H9 (cell line): ENCODE measurements around the gene CSMD2. TPM values are rescaled to one million over a fixed set of nuclear protein-coding genes. Genes with fewer than 3 reads are reported as not detected.

Source experiments
- DNase-seq: peaks from one replicate; pipeline ENCODE4 v3.0.0-alpha.2; 2017
- H2AFZ ChIP-seq: one replicate; pipeline ENCODE4 v1.6.1; 2013; ENCODE audit warnings: mild to moderate bottlenecking, low read length, control low read depth, moderate library complexity
- H2AK5ac ChIP-seq: 2 replicates; pipeline ENCODE4 v1.6.1; 2013; ENCODE audit warnings: low read length, control low read depth, mixed read lengths; ENCODE audit not compliant: insufficient read length
- H2BK120ac ChIP-seq: one replicate; pipeline ENCODE4 v1.6.1; 2013; ENCODE audit warnings: low read depth, mild to moderate bottlenecking, low read length, control low read depth, inconsistent platforms; ENCODE audit not compliant: poor library complexity, severe bottlenecking
- H2BK12ac ChIP-seq: 2 replicates; pipeline ENCODE4 v1.6.1; 2013; ENCODE audit warnings: low read length, control low read depth, mixed read lengths, low read depth; ENCODE audit not compliant: insufficient read length
- H2BK15ac ChIP-seq: 2 replicates; pipeline ENCODE4 v1.6.1; 2013; ENCODE audit warnings: low read depth, low read length, control low read depth
- H2BK20ac ChIP-seq: one replicate; pipeline ENCODE4 v1.6.1; 2013; ENCODE audit warnings: low read depth, mild to moderate bottlenecking, low read length, control low read depth, inconsistent platforms; ENCODE audit not compliant: poor library complexity, severe bottlenecking
- H2BK5ac ChIP-seq: 2 replicates; pipeline ENCODE4 v1.6.1; 2013; ENCODE audit warnings: low read length, control low read depth, mixed read lengths; ENCODE audit not compliant: insufficient read length
- H3K14ac ChIP-seq: 2 replicates; pipeline ENCODE4 v1.6.1; 2013; ENCODE audit warnings: low read length, control low read depth; ENCODE audit not compliant: insufficient read depth
- H3K18ac ChIP-seq: 2 replicates; pipeline ENCODE4 v1.6.1; 2013; ENCODE audit warnings: low read depth, mild to moderate bottlenecking, mixed read lengths, low read length, control low read depth; ENCODE audit not compliant: insufficient read length
- H3K23ac ChIP-seq: 2 replicates; pipeline ENCODE4 v1.6.1; 2013; ENCODE audit warnings: low read length, control low read depth, mixed read lengths, low read depth; ENCODE audit not compliant: insufficient read length
- H3K23me2 ChIP-seq: 2 replicates; pipeline ENCODE4 v1.6.1; 2013; ENCODE audit warnings: low read depth, mild to moderate bottlenecking, mixed read lengths, low read length, control low read depth; ENCODE audit not compliant: insufficient read length, poor library complexity, severe bottlenecking
- H3K27ac ChIP-seq: 2 replicates; pipeline ENCODE4 v1.5.1; 2013; ENCODE audit warnings: low read length, control low read depth, mixed read lengths, low read depth; ENCODE audit not compliant: insufficient read length
- H3K27me3 ChIP-seq: 2 replicates; pipeline ENCODE4 v1.6.1; 2013; ENCODE audit warnings: low read length, control low read depth, inconsistent platforms; ENCODE audit not compliant: insufficient read depth
- H3K4ac ChIP-seq: 2 replicates; pipeline ENCODE4 v1.6.1; 2013; ENCODE audit warnings: low read depth, mild to moderate bottlenecking, control low read depth, inconsistent platforms, low read length, moderate library complexity
- H3K4me1 ChIP-seq: 2 replicates; pipeline ENCODE4 v1.6.1; 2013; ENCODE audit warnings: low read length, control low read depth, inconsistent platforms; ENCODE audit not compliant: insufficient read depth
- H3K4me2 ChIP-seq: 2 replicates; pipeline ENCODE4 v1.6.1; 2013; ENCODE audit warnings: low read length, control low read depth, mixed read lengths; ENCODE audit not compliant: insufficient read length, insufficient read depth
- H3K56ac ChIP-seq: 2 replicates; pipeline ENCODE4 v1.6.1; 2013; ENCODE audit warnings: low read depth, mild to moderate bottlenecking, mixed read lengths, low read length, control low read depth; ENCODE audit not compliant: insufficient read length
- H3K79me1 ChIP-seq: 2 replicates; pipeline ENCODE4 v1.6.1; 2013; ENCODE audit warnings: low read depth, mild to moderate bottlenecking, moderate library complexity, low read length, control low read depth, inconsistent platforms; ENCODE audit not compliant: insufficient read depth, poor library complexity, severe bottlenecking
- H3K79me2 ChIP-seq: 2 replicates; pipeline ENCODE4 v1.6.1; 2013; ENCODE audit warnings: low read length, control low read depth, inconsistent platforms; ENCODE audit not compliant: insufficient read depth
- H3K9ac ChIP-seq: 2 replicates; pipeline ENCODE4 v1.6.1; 2013; ENCODE audit warnings: low read length, control low read depth, mixed read lengths; ENCODE audit not compliant: insufficient read length; ENCODE audit errors: extremely low read depth
- H3K9me3 ChIP-seq: one replicate; pipeline ENCODE4 v1.6.1; 2013; ENCODE audit warnings: low read depth, low read length, inconsistent platforms; ENCODE audit not compliant: control insufficient read depth
- H3T11ph ChIP-seq: one replicate; pipeline ENCODE4 v1.6.1; 2013; ENCODE audit warnings: mild to moderate bottlenecking, low read length, control low read depth, inconsistent platforms
- H4K20me1 ChIP-seq: one replicate; pipeline ENCODE4 v1.6.1; 2013; ENCODE audit not compliant: control insufficient read depth, insufficient read length, insufficient read depth
- H4K5ac ChIP-seq: 2 replicates; pipeline ENCODE4 v1.6.1; 2013; ENCODE audit warnings: low read depth, mild to moderate bottlenecking, mixed read lengths, low read length, control low read depth; ENCODE audit not compliant: insufficient read length
- H4K8ac ChIP-seq: replicated peaks from 2 replicates; pipeline ENCODE4 v1.6.1; 2013; ENCODE audit warnings: low read length, control low read depth, mixed read lengths, low read depth; ENCODE audit not compliant: insufficient read length
- H4K91ac ChIP-seq: 2 replicates; pipeline ENCODE4 v1.6.1; 2013; ENCODE audit warnings: low read depth, mild to moderate bottlenecking, moderate library complexity, mixed read lengths, low read length, control low read depth; ENCODE audit not compliant: insufficient read length
- H3K27ac Mint-ChIP-seq, 3 experiments: 2 replicates in 2 of 3; 3 replicates in 1 of 3; pipeline ENCODE4 v1.8.0; 2020 to 2021; ENCODE audit warnings: mixed read lengths in 3 of 3, mild to moderate bottlenecking in 1 of 3, moderate library complexity in 1 of 3
- H3K27me3 Mint-ChIP-seq: 2 replicates; pipeline ENCODE4 v1.8.0; 2021; ENCODE audit warnings: low read depth, mild to moderate bottlenecking, moderate library complexity, mixed read lengths
- H3K36me3 Mint-ChIP-seq, 3 experiments: 2 replicates in 2 of 3; 3 replicates in 1 of 3; pipeline ENCODE4 v1.8.0; 2020 to 2021; ENCODE audit warnings: low read depth in 3 of 3, mixed read lengths in 3 of 3; ENCODE audit not compliant: insufficient read depth in 1 of 3
- H3K4me1 Mint-ChIP-seq, 2 experiments: 2 replicates each; pipeline ENCODE4 v1.8.0; 2020; ENCODE audit warnings: mixed read lengths in 2 of 2
- H3K4me3 Mint-ChIP-seq, 2 experiments: 2 replicates in 1 of 2; 3 replicates in 1 of 2; pipeline ENCODE4 v1.8.0; 2020 to 2021; ENCODE audit warnings: mild to moderate bottlenecking in 2 of 2, mixed read lengths in 2 of 2, moderate library complexity in 1 of 2
- H3K9me3 Mint-ChIP-seq, 2 experiments: 2 replicates in 1 of 2; 3 replicates in 1 of 2; pipeline ENCODE4 v1.8.0; 2020; ENCODE audit warnings: mild to moderate bottlenecking in 2 of 2, mixed read lengths in 2 of 2, moderate library complexity in 1 of 2
- CTCF ChIP-seq: fragments of 200-600 bp; sonication (generic); conservative IDR thresholded peaks from 3 replicates; pipeline ENCODE4 v1.8.0; 2021; ENCODE audit warnings: antibody characterized with exemption, mild to moderate bottlenecking
- WGBS: extraction: QIAGEN DNeasy Blood & Tissue Kit; methylation state at CpG from one replicate; pipeline ENCODE4 v1.1.7; 2013; ENCODE audit warnings: missing lambda C conversion rate, low lambda C conversion rate, mixed read lengths; ENCODE audit not compliant: insufficient read length; ENCODE audit errors: extremely low coverage; 5-methylcytosine and 5-hydroxymethylcytosine counted together
- total RNA-seq: library from RNA; stranded (reverse); gene quantifications from 2 replicates; pipeline ENCODE4 v1.2.1, GENCODE V29; 2021

CSMD2 gene
- total RNA-seq, 1 experiment from 2014 or later: 6.4 TPM

GRCh38 chr1:33517596-33518250 is 647.3 kb downstream of the CSMD2 start:
- Mint-ChIP-seq H3K27me3 (peaks cover 5% of the 10 kb centered on the region; the same call in 1 of the 2 replicates), H3K4me1 (peaks cover 13 to 21% of the 10 kb centered on the region in 2 experiments), H3K27ac (no peak overlapping the region), H3K4me3 (no peak overlapping the region), H3K9me3 (no peaks in the 10 kb centered on the region; a peak in 1 of 5 replicates), H3K36me3 (no peaks in the 10 kb centered on the region; a peak in 2 of 7 replicates)
- H3K4ac ChIP-seq: no peak overlapping the region
- peaks cover 2% of the 10 kb centered on the region; the same call in 1 of the 2 replicates for H3K4me1 ChIP-seq
- H2AK5ac ChIP-seq: no peak overlapping the region
- H3T11ph ChIP-seq: no peak overlapping the region
- H4K20me1 ChIP-seq: no peaks in the 10 kb centered on the region
- no peaks in the 10 kb centered on the region for H3K79me2 ChIP-seq
- no peak overlapping the region for H3K18ac ChIP-seq
- no peak overlapping the region for H2BK12ac ChIP-seq
- no peak overlapping the region for H3K23ac ChIP-seq
- H3K27me3 ChIP-seq: no peaks in the 10 kb centered on the region
- no peak overlapping the region for H2BK5ac ChIP-seq
- no peak overlapping the region for H2AFZ ChIP-seq
- no peak for TF ChIP-seq CTCF
- no peak overlapping the region for H3K14ac ChIP-seq
- no peak overlapping the region for H3K9ac ChIP-seq
- H2BK15ac ChIP-seq: no peak overlapping the region
- no peak overlapping the region for H2BK20ac ChIP-seq
- DNase-seq: no peak
- WGBS: no CpG with 5 or more reads among the region's 12 CpGs
- H4K5ac ChIP-seq: no peak overlapping the region
- H4K8ac ChIP-seq: no peak overlapping the region
- no peak overlapping the region for H3K56ac ChIP-seq
- no peaks in the 10 kb centered on the region for H3K79me1 ChIP-seq
- H3K4me2 ChIP-seq: no peak overlapping the region
- H4K91ac ChIP-seq: no peak overlapping the region
- no peak overlapping the region for H3K27ac ChIP-seq
- H3K23me2 ChIP-seq: no peaks in the 10 kb centered on the region
- H2BK120ac ChIP-seq: no peak overlapping the region
- no peaks in the 10 kb centered on the region for H3K9me3 ChIP-seq
